Measurements from ENCODE around the gene AFAP1L1. TPM values are rescaled to one million over a fixed set of nuclear protein-coding genes. Genes with fewer than 3 reads are reported as not detected.

Gene AFAP1L1
- total and polyA plus RNA-seq, 12 donors, result 30.3 to 61.6 (median 43.5) TPM

GRCh38 chr5:149323210-149323609, 51.6 kb downstream of the AFAP1L1 start:
- intact Hi-C loops (cut with DNase I), result loop anchor here in 2 of 10 donors (5.0 kb wide), 2 partner anchors 34 to 39 kb away; partner anchors contain the start of gene PCYOX1L (in 1 of the 2)
- H3K36me3 ChIP-seq, result peaks cover 0 to 99% (median 45%) of the 10 kb centered on the region in 9 donors
- peak overlapping the region in 9 of 10 donors; percentile 9 to 70 (median 33) for H3K27ac ChIP-seq
- ATAC-seq (peak in 1 of 8 donors; percentile 38), DNase-seq (no peak)
- TF ChIP-seq, protein P1, sequence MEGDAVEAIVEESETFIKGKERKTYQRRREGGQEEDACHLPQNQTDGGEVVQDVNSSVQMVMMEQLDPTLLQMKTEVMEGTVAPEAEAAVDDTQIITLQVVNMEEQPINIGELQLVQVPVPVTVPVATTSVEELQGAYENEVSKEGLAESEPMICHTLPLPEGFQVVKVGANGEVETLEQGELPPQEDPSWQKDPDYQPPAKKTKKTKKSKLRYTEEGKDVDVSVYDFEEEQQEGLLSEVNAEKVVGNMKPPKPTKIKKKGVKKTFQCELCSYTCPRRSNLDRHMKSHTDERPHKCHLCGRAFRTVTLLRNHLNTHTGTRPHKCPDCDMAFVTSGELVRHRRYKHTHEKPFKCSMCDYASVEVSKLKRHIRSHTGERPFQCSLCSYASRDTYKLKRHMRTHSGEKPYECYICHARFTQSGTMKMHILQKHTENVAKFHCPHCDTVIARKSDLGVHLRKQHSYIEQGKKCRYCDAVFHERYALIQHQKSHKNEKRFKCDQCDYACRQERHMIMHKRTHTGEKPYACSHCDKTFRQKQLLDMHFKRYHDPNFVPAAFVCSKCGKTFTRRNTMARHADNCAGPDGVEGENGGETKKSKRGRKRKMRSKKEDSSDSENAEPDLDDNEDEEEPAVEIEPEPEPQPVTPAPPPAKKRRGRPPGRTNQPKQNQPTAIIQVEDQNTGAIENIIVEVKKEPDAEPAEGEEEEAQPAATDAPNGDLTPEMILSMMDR (IDR thresholded peaks at IDR 0.05), result no peak
- no peaks in the 10 kb centered on the region for H3K27me3 ChIP-seq
- H3K9me3 ChIP-seq, result no peaks in the 10 kb centered on the region
- no peak overlapping the region for H3K4me3 ChIP-seq
- peaks cover 3 to 58% (median 40%) of the 10 kb centered on the region in 9 donors for H3K4me1 ChIP-seq

DNA sequence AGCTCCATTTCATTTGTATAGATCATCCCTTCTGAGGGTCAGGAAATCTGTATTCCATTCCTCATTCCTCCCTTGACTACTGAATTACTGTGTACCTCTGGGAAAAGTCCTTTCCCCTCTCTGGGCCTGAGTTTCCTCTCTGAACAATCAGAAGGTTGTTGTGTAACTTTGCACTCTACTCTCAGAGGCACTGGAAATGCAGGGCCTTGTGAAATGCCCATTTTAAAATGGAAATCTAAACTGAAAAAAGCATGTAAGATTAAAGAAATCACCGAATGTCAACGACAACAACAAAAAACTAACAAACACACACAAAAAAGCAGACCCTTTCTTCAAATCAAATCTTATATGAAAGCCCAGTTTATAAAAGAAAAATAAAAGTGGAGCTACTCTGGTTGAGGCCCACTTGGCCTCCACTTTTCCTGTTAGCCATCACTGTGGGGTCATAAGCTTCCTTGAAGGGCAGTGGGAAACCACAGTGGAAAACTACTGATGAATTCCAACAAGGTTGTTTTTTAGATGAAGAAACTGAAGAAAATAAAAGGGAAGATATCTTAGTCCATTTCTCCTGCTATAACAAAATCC, 52.1 kb downstream of the AFAP1L1 start:
- H3K4me1 ChIP-seq, result peaks cover 3 to 58% (median 40%) of the 10 kb centered on the region in 9 donors
- intact Hi-C loops (cut with DNase I), result loop anchor here in 2 of 10 donors (5.0 kb wide), 2 partner anchors 34 to 39 kb away; partner anchors contain the start of gene PCYOX1L (in 1 of the 2)
- no peak for ATAC-seq

GRCh38 chr5:149324641-149325040, 53.0 kb downstream of the AFAP1L1 start:
- H3K27me3 ChIP-seq, result no peaks in the 10 kb centered on the region
- H3K4me3 ChIP-seq, result no peak overlapping the region
- H3K9me3 ChIP-seq, result no peaks in the 10 kb centered on the region
- intact Hi-C loops (cut with DNase I), result loop anchor here in 2 of 10 donors (5.0 kb wide), 2 partner anchors 33 to 38 kb away; partner anchors contain the start of gene PCYOX1L (in 1 of the 2)
- peaks cover 0 to 99% (median 46%) of the 10 kb centered on the region in 9 donors for H3K36me3 ChIP-seq
- no peak for DNase-seq
- ATAC-seq, result no peak
- WGBS, 2 donors, result 80 to 81% methylated on average over 2 of the region's 2 CpGs
- peak overlapping the region in 7 of 10 donors; percentile 14 to 70 (median 38) for H3K27ac ChIP-seq
- TF ChIP-seq, protein P1 (IDR thresholded peaks at IDR 0.05), result no peak
- H3K4me1 ChIP-seq, result peaks cover 3 to 54% (median 38%) of the 10 kb centered on the region in 9 donors

More for the DNA sequence above, 52.1 kb downstream of the AFAP1L1 start:
- Histone ChIP-seq H3K27me3 (no peaks in the 10 kb centered on the region), H3K36me3 (peaks cover 0 to 99% (median 41%) of the 10 kb centered on the region in 9 donors), H3K27ac (peak overlapping the region in 8 of 10 donors; percentile 9 to 70 (median 40)), H3K9me3 (no peaks in the 10 kb centered on the region), H3K4me3 (no peak overlapping the region)
- TF ChIP-seq, protein P1 (IDR thresholded peaks at IDR 0.05), result no peak
- 55 to 71% methylated on average over 2 of the region's 2 CpGs for WGBS, 2 donors
- DNase-seq, result no peak

DNA sequence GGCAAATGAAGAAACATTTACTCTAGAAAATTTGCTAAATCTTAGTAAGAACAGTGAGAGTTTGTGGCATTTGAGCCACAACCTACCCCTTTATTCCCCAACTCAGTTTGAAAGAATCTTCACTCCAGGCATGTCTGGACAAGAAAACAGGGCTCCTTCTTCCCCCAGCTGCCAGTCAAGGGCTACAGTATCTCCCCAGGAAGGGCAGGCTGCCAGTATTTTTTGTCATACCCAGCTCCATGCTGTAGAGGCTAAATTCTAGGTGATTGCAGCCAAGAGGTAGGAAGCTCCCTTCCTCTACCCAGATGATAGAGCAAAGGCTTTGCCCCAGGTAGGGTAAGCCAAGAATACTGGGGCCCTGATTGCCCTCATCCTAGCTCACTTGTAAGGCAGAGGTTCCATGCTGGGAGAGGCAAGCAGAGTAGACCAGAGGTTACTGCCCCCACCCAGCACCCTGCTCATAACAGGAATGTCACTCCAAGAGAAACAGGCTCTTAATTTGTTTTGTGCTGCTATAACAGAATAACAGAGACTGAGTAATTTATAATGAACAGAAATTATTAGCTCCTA, 53.6 kb downstream of the AFAP1L1 start:
- Histone ChIP-seq H3K4me3 (no peak overlapping the region), H3K36me3 (peaks cover 0 to 99% (median 48%) of the 10 kb centered on the region in 9 donors), H3K27me3 (no peaks in the 10 kb centered on the region), H3K4me1 (peaks cover 3 to 48% (median 34%) of the 10 kb centered on the region in 9 donors), H3K27ac (peak overlapping the region in 6 of 10 donors; percentile 14 to 60 (median 35)), H3K9me3 (no peaks in the 10 kb centered on the region)
- TF ChIP-seq, protein P1 (IDR thresholded peaks at IDR 0.05), result no peak
- DNase-seq, result peak in 1 of 2 donors; percentile 50
- ATAC-seq, result peak in 1 of 8 donors; percentile 33
- intact Hi-C loops (cut with DNase I), result no loop called here
